RWPE1 (cell line): ENCODE data around the gene HPS4.

Source experiments
- CTCF ChIA-PET: fragments of 350-600 bp; sonication (Branson Sonifier 250); formaldehyde crosslinking; extraction: SDS; loops from one replicate; lab custom pipeline; 2021; lab: Yijun Ruan, JAX
- POLR2A ChIA-PET: fragments of 400-600 bp; formaldehyde crosslinking; extraction: SDS; loops from one replicate; lab custom pipeline; 2020; ENCODE audit warnings: antibody characterized with exemption; ENCODE audit not compliant: low non-redundant PET; lab: Yijun Ruan, JAX
- DNase-seq: peaks from one replicate; pipeline ENCODE4 v3.0.0; 2012; ENCODE audit warnings: low spot score
- H3K27ac ChIP-seq: fragments of 450-650 bp; 2 replicates; pipeline ENCODE4 v1.5.1; 2017
- CTCF ChIP-seq: fragments of 450-650 bp; conservative IDR thresholded peaks from 2 replicates; pipeline ENCODE4 v1.5.1; 2017; ENCODE audit warnings: low read depth, mild to moderate bottlenecking

The HPS4 gene

GRCh38 chr22:26479043-26479791, 4.4 kb downstream of the HPS4 start:
- H3K27ac ChIP-seq, result peak overlapping the region; percentile 51
- CTCF ChIA-PET, result interaction anchor here (0.7 to 1.4 kb wide), 3 partner anchors 18 to 1154 kb away, joined by 3 to 6 read pairs (median 3); no protein-coding TSS in a partner anchor
- POLR2A ChIA-PET, result no interaction called here
- TF ChIP-seq CTCF, result no peak
- no peak for DNase-seq

DNA sequence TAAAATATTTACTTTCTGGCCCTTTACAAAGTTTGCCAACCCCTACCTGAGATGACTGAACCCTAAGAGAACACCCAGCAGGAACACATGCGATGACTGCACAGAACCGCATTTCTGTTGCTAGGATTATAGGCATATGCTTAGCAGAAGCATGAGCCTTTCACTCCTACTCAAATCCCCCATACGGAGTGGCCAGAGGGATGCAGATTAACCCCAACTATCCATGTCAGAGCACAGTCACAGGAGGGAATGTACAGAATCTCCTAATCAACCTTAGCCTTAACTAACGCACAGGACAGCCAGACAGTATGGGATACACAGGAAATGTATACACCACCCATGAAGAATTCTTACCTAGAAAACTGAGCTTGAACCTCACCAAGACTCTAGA, 6.2 kb downstream of the HPS4 start:
- TF ChIP-seq CTCF, result no peak
- ChIA-PET CTCF (interaction anchor here (0.6 kb wide), 1 partner anchor 9 kb away, joined by 3 read pairs; no protein-coding TSS in a partner anchor), POLR2A (no interaction called here)
- H3K27ac ChIP-seq, result no peak overlapping the region
- DNase-seq, result no peak

- ChIA-PET CTCF (interaction anchor here (0.6 kb wide), 1 partner anchor 9 kb away, joined by 3 read pairs; no protein-coding TSS in a partner anchor), POLR2A (no interaction called here)
- no peak overlapping the region for H3K27ac ChIP-seq
- no peak for DNase-seq
- TF ChIP-seq CTCF, result no peak
Measured at GRCh38 chr22:26476705-26477340, 6.8 kb downstream of the HPS4 start.

DNA sequence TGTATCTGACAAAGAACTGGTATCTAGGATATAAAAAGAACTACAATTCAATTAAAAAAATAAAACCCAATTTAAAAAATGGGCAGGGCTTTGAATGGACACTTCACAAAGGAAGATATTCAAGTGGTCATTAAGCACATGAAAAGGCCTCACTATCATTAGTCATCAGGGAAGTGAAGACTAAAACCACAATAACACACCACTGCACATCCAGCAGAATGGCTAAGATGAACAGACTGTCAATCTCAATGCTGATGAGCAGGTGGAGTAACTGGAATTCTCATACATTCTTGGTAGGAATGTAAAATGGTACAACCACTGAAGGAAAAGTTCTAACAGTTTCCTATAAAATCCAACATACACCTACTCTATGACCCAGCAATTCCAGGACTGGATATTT, 8.9 kb downstream of the HPS4 start:
- CTCF ChIA-PET, result no interaction called here
- H3K27ac ChIP-seq, result no peak overlapping the region
- DNase-seq, result no peak
- POLR2A ChIA-PET, result no interaction called here
- TF ChIP-seq CTCF, result no peak

GRCh38 chr22:26471522-26471921, 12.1 kb downstream of the HPS4 start:
- POLR2A ChIA-PET, result interaction anchor here (0.6 to 1.2 kb wide), 2 partner anchors 12 to 34 kb away, joined by 3 read pairs; partner anchors contain the start of genes HPS4 and SRRD

More at GRCh38 chr22:26471522-26471921, 12.1 kb downstream of the HPS4 start:
- no peak for TF ChIP-seq CTCF
- CTCF ChIA-PET, result no interaction called here
- H3K27ac ChIP-seq, result peak overlapping the region; percentile 84
- DNase-seq, result peak; percentile 91
